ENCODE results near the gene SETD4. TPM values are rescaled to one million over a fixed set of nuclear protein-coding genes. Genes with fewer than 3 reads are reported as not detected.
A peak's percentile ranks its signal among the peaks of the same experiment; 100 is the strongest.

The SETD4 gene
- total RNA-seq, 6 experiments from 2014 or later: 7.6 to 10.1 (median 8.7) TPM

DNA sequence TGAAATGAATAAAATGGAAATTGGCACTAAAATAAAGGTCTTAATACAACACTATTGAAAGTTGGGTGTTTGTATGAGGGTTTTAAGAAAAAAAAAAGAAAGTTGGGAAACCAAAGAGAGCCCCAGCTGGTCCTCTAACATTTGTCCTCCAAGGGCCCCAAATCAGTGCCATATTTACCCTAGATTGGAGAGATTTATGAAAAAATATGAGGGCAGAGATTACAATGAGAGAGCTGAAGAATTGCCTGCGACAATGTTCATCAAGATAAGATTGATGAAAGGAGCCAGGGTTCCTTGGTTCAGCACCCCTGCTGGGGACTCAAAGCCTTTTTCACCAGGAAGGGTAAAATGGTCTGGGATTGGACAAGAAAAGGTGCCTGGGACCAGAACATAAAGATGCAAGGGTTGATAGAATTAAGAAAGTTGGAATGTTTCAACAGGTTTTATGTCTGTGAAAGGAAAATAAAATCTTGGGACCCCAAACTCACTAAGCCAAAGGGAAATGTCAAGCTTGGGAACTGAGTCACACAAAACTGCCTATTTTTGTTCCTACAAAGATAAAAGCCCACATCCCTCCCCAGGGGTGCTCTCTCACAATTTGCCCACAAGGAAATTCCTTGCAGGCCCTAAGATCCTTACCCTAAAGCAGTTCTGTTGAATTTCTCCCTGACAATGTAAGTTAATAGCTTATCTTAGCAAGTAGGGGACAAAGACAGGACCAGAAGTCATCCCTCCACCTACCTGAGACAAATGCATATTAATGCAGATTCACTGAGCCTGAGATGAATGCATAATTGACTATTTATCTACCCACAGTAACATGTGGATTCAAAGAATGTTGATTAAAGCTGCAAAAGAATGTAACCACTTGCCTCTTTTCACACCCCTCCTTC is 36.3 kb upstream of the SETD4 start:
- Mint-ChIP-seq H3K36me3 (ENCODE audit: low read depth) (peaks cover 8% of the 10 kb centered on the region), H3K27ac (peak overlapping the region; percentile 5; the same call in 1 of the 2 replicates), H3K27me3 (ENCODE audit: insufficient read depth) (peaks cover 27% of the 10 kb centered on the region), H3K9me3 (peaks cover 8% of the 10 kb centered on the region), H3K4me1 (ENCODE audit: low read depth) (peaks cover 25% of the 10 kb centered on the region), H3K4me3 (no peak overlapping the region)
- DNase-seq: no peak
- TF ChIP-seq, protein P1, sequence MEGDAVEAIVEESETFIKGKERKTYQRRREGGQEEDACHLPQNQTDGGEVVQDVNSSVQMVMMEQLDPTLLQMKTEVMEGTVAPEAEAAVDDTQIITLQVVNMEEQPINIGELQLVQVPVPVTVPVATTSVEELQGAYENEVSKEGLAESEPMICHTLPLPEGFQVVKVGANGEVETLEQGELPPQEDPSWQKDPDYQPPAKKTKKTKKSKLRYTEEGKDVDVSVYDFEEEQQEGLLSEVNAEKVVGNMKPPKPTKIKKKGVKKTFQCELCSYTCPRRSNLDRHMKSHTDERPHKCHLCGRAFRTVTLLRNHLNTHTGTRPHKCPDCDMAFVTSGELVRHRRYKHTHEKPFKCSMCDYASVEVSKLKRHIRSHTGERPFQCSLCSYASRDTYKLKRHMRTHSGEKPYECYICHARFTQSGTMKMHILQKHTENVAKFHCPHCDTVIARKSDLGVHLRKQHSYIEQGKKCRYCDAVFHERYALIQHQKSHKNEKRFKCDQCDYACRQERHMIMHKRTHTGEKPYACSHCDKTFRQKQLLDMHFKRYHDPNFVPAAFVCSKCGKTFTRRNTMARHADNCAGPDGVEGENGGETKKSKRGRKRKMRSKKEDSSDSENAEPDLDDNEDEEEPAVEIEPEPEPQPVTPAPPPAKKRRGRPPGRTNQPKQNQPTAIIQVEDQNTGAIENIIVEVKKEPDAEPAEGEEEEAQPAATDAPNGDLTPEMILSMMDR (IDR thresholded peaks at IDR 0.05): no peak

DNA sequence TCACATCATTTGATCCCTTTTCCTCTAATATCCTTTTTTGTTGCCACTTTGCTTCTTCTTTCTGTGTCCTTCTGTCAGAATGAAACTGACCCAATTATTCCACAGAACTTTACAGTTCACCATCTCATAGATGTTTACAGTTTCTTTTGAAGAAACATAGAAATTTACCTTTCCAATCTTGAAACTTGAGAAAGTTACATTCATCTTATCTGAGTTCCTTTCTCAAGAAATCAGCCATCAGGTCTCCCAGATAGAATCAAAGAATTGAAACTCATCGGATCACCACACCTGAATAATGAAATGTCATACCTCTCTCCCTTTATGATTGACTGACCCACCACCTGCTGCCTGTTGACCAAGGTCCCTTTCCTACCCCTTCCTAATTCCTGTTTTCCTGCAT is 33.2 kb upstream of the SETD4 start:
- Mint-ChIP-seq H3K36me3 (ENCODE audit: low read depth) (peaks cover 8% of the 10 kb centered on the region), H3K9me3 (peaks cover 8% of the 10 kb centered on the region), H3K27me3 (ENCODE audit: insufficient read depth) (peaks cover 19% of the 10 kb centered on the region), H3K4me3 (no peak overlapping the region), H3K27ac (no peak overlapping the region), H3K4me1 (ENCODE audit: low read depth) (peaks cover 29% of the 10 kb centered on the region)
- TF ChIP-seq, protein P1 (IDR thresholded peaks at IDR 0.05): no peak
- no peak for DNase-seq

DNA sequence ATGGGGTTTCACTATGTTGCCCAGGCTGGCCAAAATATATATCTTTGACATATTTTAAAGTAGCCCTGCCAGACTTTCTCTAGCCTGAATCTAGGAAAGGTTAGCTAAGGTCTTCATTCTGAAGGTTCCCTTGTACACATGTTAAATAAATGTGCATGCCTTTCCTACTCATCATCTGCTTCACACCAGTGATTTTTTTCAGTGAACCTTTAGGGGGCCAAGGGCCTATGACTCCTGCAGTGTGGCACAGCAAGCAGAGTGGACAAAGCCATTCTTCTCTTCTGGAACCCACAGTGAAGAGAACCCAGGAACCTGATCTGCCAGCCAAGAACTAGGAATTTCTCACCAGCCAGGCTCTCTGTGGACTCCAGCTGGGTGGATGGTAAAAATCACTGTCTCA is 32.4 kb upstream of the SETD4 start:
- TF ChIP-seq, protein P1 (IDR thresholded peaks at IDR 0.05): no peak

DNA sequence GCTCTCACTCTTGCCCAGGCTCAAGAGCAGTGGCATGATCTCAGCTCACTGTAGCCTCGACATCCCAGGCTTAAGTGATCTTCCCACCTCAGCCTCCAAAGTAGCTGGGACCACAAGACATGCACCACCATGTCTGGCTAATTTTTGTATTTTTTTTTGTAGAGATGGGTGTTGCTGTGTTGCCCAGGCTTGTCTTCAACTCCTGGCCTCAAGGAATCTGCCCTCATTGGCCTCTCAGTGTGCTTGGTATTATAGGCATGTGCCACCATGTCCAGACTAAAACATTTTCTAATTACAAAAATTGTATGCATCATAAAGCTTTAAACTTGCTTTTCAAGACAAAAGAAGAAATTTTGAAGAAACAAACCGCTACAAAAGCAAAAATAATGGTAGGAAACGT is 29.6 kb upstream of the SETD4 start:
- Mint-ChIP-seq H3K4me3 (no peak overlapping the region), H3K9me3 (peaks cover 8% of the 10 kb centered on the region), H3K36me3 (ENCODE audit: low read depth) (peaks cover 8% of the 10 kb centered on the region), H3K27ac (no peak overlapping the region), H3K27me3 (ENCODE audit: insufficient read depth) (peaks cover 4% of the 10 kb centered on the region; the same call in 1 of the 2 replicates), H3K4me1 (ENCODE audit: low read depth) (peaks cover 21% of the 10 kb centered on the region)
- TF ChIP-seq, protein P1 (IDR thresholded peaks at IDR 0.05): no peak
- no peak for DNase-seq

More for the DNA sequence above, 32.4 kb upstream of the SETD4 start:
- H3K27me3 Mint-ChIP-seq (ENCODE audit: insufficient read depth): peaks cover 19% of the 10 kb centered on the region
- H3K9me3 Mint-ChIP-seq: peaks cover 8% of the 10 kb centered on the region
- no peak overlapping the region for H3K27ac Mint-ChIP-seq
- peaks cover 8% of the 10 kb centered on the region for H3K36me3 Mint-ChIP-seq (ENCODE audit: low read depth)
- H3K4me1 Mint-ChIP-seq (ENCODE audit: low read depth): peaks cover 25% of the 10 kb centered on the region
- H3K4me3 Mint-ChIP-seq: no peak overlapping the region
- peak; percentile 9 for DNase-seq

DNA sequence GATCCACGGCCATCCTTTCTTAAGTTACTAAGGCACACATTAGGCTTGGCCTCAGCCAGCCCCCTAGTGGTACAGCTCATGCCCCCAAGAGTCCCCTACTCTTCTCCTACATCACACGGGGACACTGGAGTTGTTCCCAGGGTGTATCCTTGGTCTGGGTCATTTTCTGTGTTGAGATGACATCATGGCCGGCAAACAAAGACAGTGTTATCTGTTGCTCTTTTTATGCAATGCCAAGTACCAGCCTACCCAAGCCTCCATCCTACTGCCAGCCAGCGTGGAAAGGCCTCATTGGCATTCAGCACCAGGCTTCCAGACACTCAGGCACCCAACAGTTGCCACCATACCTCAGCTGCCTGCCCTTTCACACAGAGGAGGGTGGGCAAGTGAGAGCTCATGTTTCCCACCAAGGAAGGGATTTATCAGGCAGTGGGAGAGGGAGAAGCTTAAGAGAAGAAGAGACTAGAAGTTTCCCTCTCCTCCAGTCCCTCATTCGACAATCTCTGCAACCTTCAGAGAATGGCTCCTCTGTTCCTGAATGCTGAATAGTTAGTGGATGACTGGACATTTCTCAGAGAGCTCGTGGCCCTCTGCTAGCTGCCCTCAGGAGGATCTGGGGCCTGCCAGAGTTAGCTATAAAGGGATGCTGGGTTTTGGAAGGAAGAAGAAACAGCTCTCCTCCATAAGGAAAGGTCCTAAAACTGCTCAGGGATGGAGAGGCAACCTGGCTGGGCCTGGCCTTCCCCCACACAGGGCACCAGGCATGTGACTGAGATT is 27.2 kb upstream of the SETD4 start:
- H3K27me3 Mint-ChIP-seq (ENCODE audit: insufficient read depth): peaks cover 3% of the 10 kb centered on the region
- peak overlapping the region; percentile 69 for H3K27ac Mint-ChIP-seq
- H3K36me3 Mint-ChIP-seq (ENCODE audit: low read depth): no peaks in the 10 kb centered on the region
- DNase-seq: peak; percentile 10
- peaks cover 15% of the 10 kb centered on the region for H3K4me1 Mint-ChIP-seq (ENCODE audit: low read depth)
- H3K9me3 Mint-ChIP-seq: no peaks in the 10 kb centered on the region
- no peak overlapping the region for H3K4me3 Mint-ChIP-seq
- TF ChIP-seq, protein P1 (IDR thresholded peaks at IDR 0.05): peak; percentile 37; the same call in 1 of the 2 replicates

All from HFFc6 (cell line).